Kidney (tissue), 14 donors: Measurements from ENCODE around the gene NR3C2. TPM values are rescaled to one million over a fixed set of nuclear protein-coding genes. Genes with fewer than 3 reads are reported as not detected.

ENCODE experiments used
- DNase-seq, 5 donors: peaks; one replicate each; pipeline ENCODE4 v3.0.0-alpha.2; 2013 to 2020
- FAIRE-seq: peaks from 2 replicates; lab custom pipeline; 2012; peaks lifted over from hg19 to GRCh38; lab: Jason Lieb, UNC
- H3K27ac ChIP-seq, 2 donors: one replicate each; pipeline ENCODE4 v1.7.0; 2013; ENCODE audit warnings: low read depth in 2 of 2, low read length in 2 of 2, inconsistent platforms in 1 of 2
- H3K27me3 ChIP-seq: one replicate; pipeline ENCODE4 v1.7.1; 2013; ENCODE audit warnings: low read length, inconsistent platforms; ENCODE audit not compliant: control insufficient read depth, insufficient read depth
- H3K36me3 ChIP-seq, 3 donors: one replicate each; pipeline versions ENCODE4 v1.7.0 to v1.7.1; 2013; ENCODE audit warnings: low read length in 3 of 3, control low read depth in 1 of 3, inconsistent platforms in 1 of 3; ENCODE audit not compliant: insufficient read depth in 3 of 3, control insufficient read depth in 2 of 3
- H3K4me1 ChIP-seq, 3 donors: one replicate each; pipeline versions ENCODE4 v1.7.0 to v1.7.1; 2013; ENCODE audit warnings: low read length in 3 of 3, inconsistent platforms in 1 of 3, low read depth in 1 of 3; ENCODE audit not compliant: control insufficient read depth in 2 of 3, insufficient read depth in 2 of 3
- H3K4me3 ChIP-seq, 3 donors: one replicate each; pipeline versions ENCODE4 v1.7.0 to v1.8.1; 2013; ENCODE audit warnings: low read length in 3 of 3, control low read depth in 1 of 3, inconsistent platforms in 1 of 3
- H3K9ac ChIP-seq, 3 donors: one replicate each; pipeline versions ENCODE4 v1.7.0 to v1.7.1; 2013; ENCODE audit warnings: low read length in 3 of 3, control low read depth in 1 of 3, inconsistent platforms in 1 of 3
- H3K9me3 ChIP-seq, 3 donors: one replicate each; pipeline versions ENCODE4 v1.7.0 to v1.7.1; 2013; ENCODE audit warnings: low read length in 3 of 3, control low read depth in 1 of 3, inconsistent platforms in 1 of 3; ENCODE audit not compliant: control insufficient read depth in 2 of 3, insufficient read depth in 1 of 3
- intact Hi-C: fragments of 100-400 bp; cut with DNase I; formaldehyde crosslinking; loops from one replicate; pipeline ENCODE4 v1.11.1; 2022
- polyA plus RNA-seq: library from polyadenylated mRNA; stranded (reverse); fragments of 350-450 nt; fragmentation: Illumina TruSeq; extraction: RNeasy Lipid Tissue Mini Kit (QIAGEN cat#74804); gene quantifications from one replicate; pipeline ENCODE4 v1.2.3, GENCODE V29; 2014; ENCODE audit warnings: low read depth, low replicate concordance; ENCODE audit not compliant: insufficient read depth
- total RNA-seq: library from RNA; stranded (reverse); fragmentation: NEBNext Ultra II Directional; extraction: Animal tissue kit (Norgen Biotek cat#: 25700); gene quantifications from one replicate; pipeline ENCODE4 v1.2.1, GENCODE V29; 2021
- TF ChIP-seq, protein P1 (sequence below): IDR thresholded peaks from 3 replicates; pipeline ENCODE4 v1.5.1; 2012; ENCODE audit warnings: mild to moderate bottlenecking, moderate library complexity, borderline replicate concordance; ENCODE audit not compliant: insufficient read depth; ENCODE audit errors: extremely low read depth
- donor health status: control.
- donor health status: control.
- donor health status: control.
- donor health status: control.
- donor health status: control.
- donor health status: DM: yes; HTN: yes; CAD: no.
- donor health status: Normal renal cell carcinoma (clear cell type).

Gene NR3C2
- total and polyA plus RNA-seq, 2 donors from 2014 or later: 8.7 to 43.4 TPM

DNA sequence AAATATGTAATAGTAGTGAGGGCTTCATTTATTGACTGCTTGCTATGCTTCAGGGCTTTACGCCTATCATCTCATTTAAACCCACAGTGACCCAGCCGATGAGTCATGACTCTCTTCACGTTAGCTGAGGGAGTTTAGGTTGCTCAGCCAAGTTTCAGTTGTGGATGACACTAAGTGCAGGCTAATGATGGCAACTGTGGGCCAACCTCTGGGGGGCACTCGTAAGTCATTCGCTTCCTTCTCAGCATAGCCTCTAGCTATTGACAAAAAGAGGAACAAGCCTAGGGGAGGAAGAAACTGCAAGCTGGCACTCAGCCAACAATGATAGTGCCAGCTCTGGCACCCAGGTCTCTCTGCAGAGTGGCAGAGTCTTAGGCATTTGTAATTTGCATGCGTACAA, 385.3 kb downstream of the NR3C2 start:
- no peak for FAIRE-seq
- H3K4me1 ChIP-seq: peaks cover 2 to 31% (median 29%) of the 10 kb centered on the region in 3 donors
- H3K27ac ChIP-seq: no peak overlapping the region
- H3K27me3 ChIP-seq: no peaks in the 10 kb centered on the region
- no peaks in the 10 kb centered on the region for H3K9me3 ChIP-seq
- no peaks in the 10 kb centered on the region for H3K36me3 ChIP-seq
- TF ChIP-seq, protein P1, sequence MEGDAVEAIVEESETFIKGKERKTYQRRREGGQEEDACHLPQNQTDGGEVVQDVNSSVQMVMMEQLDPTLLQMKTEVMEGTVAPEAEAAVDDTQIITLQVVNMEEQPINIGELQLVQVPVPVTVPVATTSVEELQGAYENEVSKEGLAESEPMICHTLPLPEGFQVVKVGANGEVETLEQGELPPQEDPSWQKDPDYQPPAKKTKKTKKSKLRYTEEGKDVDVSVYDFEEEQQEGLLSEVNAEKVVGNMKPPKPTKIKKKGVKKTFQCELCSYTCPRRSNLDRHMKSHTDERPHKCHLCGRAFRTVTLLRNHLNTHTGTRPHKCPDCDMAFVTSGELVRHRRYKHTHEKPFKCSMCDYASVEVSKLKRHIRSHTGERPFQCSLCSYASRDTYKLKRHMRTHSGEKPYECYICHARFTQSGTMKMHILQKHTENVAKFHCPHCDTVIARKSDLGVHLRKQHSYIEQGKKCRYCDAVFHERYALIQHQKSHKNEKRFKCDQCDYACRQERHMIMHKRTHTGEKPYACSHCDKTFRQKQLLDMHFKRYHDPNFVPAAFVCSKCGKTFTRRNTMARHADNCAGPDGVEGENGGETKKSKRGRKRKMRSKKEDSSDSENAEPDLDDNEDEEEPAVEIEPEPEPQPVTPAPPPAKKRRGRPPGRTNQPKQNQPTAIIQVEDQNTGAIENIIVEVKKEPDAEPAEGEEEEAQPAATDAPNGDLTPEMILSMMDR: peak; percentile 8
- intact Hi-C loops: no loop called here
- no peak for DNase-seq
- no peak overlapping the region for H3K4me3 ChIP-seq
- H3K9ac ChIP-seq: no peak overlapping the region

DNA sequence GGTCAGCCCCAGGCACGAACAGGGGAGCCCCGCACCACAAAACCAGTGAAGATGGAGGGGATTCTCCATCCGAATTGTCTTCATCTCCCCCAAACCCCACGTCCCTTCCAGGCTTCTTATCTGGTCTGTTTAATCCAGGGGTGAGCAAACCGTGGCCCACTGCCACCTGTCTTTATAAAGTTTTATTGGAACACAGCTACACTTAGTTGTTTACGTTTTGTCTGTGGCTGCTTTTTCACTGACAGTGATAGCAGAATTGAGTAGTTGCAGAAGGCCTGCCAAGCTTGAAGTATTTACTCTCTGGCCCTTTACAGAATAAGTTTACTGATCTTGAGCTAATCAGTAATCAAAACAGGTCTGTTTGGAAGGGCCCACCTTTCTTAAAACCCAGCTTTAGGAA, 386.4 kb downstream of the NR3C2 start:
- Histone ChIP-seq H3K4me1 (peaks cover 2 to 25% (median 25%) of the 10 kb centered on the region in 3 donors), H3K27ac (no peak overlapping the region), H3K36me3 (no peaks in the 10 kb centered on the region), H3K4me3 (no peak overlapping the region), H3K9ac (no peak overlapping the region), H3K9me3 (no peaks in the 10 kb centered on the region), H3K27me3 (no peaks in the 10 kb centered on the region)
- no peak for FAIRE-seq
- DNase-seq: no peak
- intact Hi-C loops: no loop called here
- TF ChIP-seq, protein P1: no peak

DNA sequence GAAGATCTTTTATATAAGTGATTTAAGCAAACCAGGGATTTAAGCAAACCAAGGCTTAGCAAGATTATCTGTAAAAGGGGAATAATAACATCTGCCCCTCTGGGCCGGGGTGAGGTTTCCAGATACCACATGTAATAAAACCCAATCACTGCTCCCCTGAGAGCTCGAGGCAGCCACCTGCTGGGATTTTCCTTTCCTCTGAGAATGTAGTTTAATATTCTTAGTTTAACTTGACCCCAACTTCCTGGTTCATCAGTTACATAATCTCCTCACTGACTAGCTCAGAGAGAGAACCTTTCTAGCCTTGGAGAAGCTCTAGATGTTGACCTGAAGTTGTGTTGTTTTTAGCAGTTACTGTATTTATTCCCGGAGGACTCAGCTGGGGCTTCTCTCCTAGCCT, 387.9 kb downstream of the NR3C2 start:
- Histone ChIP-seq H3K27ac (peak overlapping the region; percentile 8 to 26), H3K9ac (no peak overlapping the region), H3K27me3 (no peaks in the 10 kb centered on the region), H3K36me3 (no peaks in the 10 kb centered on the region), H3K9me3 (no peaks in the 10 kb centered on the region), H3K4me1 (peaks cover 2 to 24% (median 22%) of the 10 kb centered on the region in 3 donors), H3K4me3 (no peak overlapping the region)
- peak; percentile 8 for FAIRE-seq
- intact Hi-C loops: no loop called here
- DNase-seq: peak in 2 of 5 donors; percentile 69 to 77
- TF ChIP-seq, protein P1: no peak
